Activated T-cell treated with anti-CD3 and anti-CD28 coated beads for 24 hours (primary cell): ENCODE measurements around the gene ISOC2.
"Not testable (repeated sequence)": the region's sequence is repeated elsewhere in the genome, so short reads cannot be mapped to it uniquely, and the experiment has no call there.

Experiments used
- DNase-seq: peaks from one replicate; pipeline ENCODE4 v3.0.0-alpha.2; 2020; ENCODE audit warnings: low read depth

ISOC2 gene

GRCh38 chr19:55461259-55461973, at the start of gene ISOC2:
TSS of gene ISOC2 (minus strand) at chr19:55461642. CDS start at chr19:55456486, 5,156 bp downstream.
- peak; percentile 100 for DNase-seq

GRCh38 chr19:55508120-55508519, 46.7 kb upstream of the ISOC2 start:
- no peak for DNase-seq

GRCh38 chr19:55504981-55505380, 43.5 kb upstream of the ISOC2 start:
- DNase-seq = no peak

GRCh38 chr19:55504252-55504603, 42.8 kb upstream of the ISOC2 start:
- no peak for DNase-seq

GRCh38 chr19:55503502-55504251, 42.2 kb upstream of the ISOC2 start:
- peak; percentile 89 for DNase-seq

- no peak for DNase-seq
Observed at GRCh38 chr19:55503157-55503501, 41.7 kb upstream of the ISOC2 start.

GRCh38 chr19:55502197-55502952, 40.9 kb upstream of the ISOC2 start:
- DNase-seq = no peak

- no peak for DNase-seq
Observed at GRCh38 chr19:55500368-55500952, 39.0 kb upstream of the ISOC2 start.

GRCh38 chr19:55498246-55498840, 36.9 kb upstream of the ISOC2 start:
- DNase-seq = no peak

GRCh38 chr19:55497763-55498162, 36.3 kb upstream of the ISOC2 start:
- DNase-seq = no peak

- DNase-seq = not testable (repeated sequence)
Observed at GRCh38 chr19:55496820-55497219, 35.4 kb upstream of the ISOC2 start.

GRCh38 chr19:55495646-55496349, 34.4 kb upstream of the ISOC2 start:
- no peak for DNase-seq

GRCh38 chr19:55494172-55494761, 32.8 kb upstream of the ISOC2 start:
- DNase-seq = no peak

- no peak for DNase-seq
Observed at GRCh38 chr19:55493645-55494171, 32.3 kb upstream of the ISOC2 start.

GRCh38 chr19:55493052-55493644, 31.7 kb upstream of the ISOC2 start:
- no peak for DNase-seq

GRCh38 chr19:55492362-55492944, 31.0 kb upstream of the ISOC2 start:
- no peak for DNase-seq

- DNase-seq = no peak
Observed at GRCh38 chr19:55491546-55492360, 30.3 kb upstream of the ISOC2 start.

GRCh38 chr19:55490478-55491432, 29.3 kb upstream of the ISOC2 start:
- DNase-seq = no peak
